Coronary artery (tissue), 2 donors: ENCODE measurements around the gene ACTN1.
A peak's percentile ranks its signal among the peaks of the same experiment; 100 is the strongest.

Experiments used
- DNase-seq: peaks from one replicate; pipeline ENCODE4 v3.0.0-alpha.2; 2017; ENCODE audit warnings: low spot score
- H3K27ac ChIP-seq, 2 donors: fragments of 200-600 bp; sonication (generic); one replicate each; pipeline ENCODE4 v1.5.1; 2016 to 2019
- H3K4me3 ChIP-seq: fragments of 200-600 bp; sonication (generic); 2 replicates; pipeline ENCODE4 v1.5.1; 2016; ENCODE audit warnings: mild to moderate bottlenecking, moderate library complexity
- TF ChIP-seq, protein P1 (sequence below): fragments of 200-600 bp; sonication (generic); IDR thresholded peaks from one replicate; pipeline ENCODE4 v1.5.1; 2019; ENCODE audit warnings: antibody characterized with exemption

The ACTN1 gene

DNA sequence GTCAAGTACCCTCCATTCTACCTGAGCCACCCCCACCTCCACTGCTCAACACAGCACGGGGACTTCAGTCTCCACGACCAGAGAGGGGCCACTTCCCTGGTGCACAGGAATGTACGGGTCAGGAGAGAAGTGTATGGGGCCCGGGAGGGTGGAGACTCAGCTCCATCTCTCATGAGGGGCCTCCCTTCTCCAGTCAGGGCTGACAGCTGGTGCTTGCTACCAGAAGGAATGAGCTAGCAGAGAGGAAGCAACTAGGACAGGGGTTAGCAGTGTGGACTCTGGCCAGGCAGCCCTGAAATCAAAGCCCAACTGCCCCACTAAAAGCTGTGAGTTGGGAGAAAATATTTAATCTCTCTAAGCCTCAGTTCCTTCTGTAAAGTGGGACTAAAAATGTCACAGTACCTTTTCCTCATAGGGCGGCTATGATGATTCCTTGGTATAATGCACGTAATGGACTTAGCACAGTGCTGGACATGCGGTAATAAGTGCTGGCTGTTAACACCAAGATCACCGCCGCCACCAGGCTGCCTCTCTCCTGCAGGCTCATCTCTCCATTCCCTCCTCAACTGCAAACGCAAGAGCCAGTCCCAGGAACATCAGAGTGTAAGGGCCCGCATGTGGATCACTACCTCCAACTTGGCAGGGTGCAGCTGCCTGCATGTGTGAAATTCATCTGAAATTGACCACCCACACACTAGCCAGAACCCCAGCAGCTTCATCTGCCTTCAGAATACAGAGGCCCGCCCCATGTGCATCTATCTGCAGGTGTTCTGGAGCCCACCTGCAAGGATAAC is 14.6 kb downstream of the ACTN1 start:
- H3K27ac ChIP-seq, result peak overlapping the region; percentile 70 to 85
- no peak for DNase-seq
- TF ChIP-seq, protein P1, sequence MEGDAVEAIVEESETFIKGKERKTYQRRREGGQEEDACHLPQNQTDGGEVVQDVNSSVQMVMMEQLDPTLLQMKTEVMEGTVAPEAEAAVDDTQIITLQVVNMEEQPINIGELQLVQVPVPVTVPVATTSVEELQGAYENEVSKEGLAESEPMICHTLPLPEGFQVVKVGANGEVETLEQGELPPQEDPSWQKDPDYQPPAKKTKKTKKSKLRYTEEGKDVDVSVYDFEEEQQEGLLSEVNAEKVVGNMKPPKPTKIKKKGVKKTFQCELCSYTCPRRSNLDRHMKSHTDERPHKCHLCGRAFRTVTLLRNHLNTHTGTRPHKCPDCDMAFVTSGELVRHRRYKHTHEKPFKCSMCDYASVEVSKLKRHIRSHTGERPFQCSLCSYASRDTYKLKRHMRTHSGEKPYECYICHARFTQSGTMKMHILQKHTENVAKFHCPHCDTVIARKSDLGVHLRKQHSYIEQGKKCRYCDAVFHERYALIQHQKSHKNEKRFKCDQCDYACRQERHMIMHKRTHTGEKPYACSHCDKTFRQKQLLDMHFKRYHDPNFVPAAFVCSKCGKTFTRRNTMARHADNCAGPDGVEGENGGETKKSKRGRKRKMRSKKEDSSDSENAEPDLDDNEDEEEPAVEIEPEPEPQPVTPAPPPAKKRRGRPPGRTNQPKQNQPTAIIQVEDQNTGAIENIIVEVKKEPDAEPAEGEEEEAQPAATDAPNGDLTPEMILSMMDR, result no peak
- H3K4me3 ChIP-seq, result peak overlapping the region; percentile 30

DNA sequence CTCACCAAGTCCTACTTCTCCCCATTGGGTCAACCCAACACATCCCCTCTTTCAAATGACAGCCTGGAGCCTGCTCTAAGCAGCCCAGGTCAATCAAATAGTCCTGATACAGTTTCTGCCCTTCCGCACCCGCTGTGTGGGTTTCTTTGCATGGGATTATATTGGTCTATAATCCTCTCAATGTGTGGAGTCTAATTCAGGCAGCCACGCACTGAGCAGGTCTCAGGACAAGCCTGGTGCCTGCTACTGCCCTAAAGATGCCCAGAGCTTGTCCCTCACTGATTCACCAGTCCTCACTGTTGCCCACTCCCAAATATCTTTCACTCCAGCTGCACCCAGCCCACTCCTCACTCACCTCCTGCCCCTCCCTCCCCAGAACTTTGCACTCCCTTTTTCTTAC is 16.4 kb downstream of the ACTN1 start:
- TF ChIP-seq, protein P1, result no peak
- DNase-seq, result no peak
- Histone ChIP-seq H3K4me3 (no peak overlapping the region), H3K27ac (peak overlapping the region; percentile 85 to 92)

DNA sequence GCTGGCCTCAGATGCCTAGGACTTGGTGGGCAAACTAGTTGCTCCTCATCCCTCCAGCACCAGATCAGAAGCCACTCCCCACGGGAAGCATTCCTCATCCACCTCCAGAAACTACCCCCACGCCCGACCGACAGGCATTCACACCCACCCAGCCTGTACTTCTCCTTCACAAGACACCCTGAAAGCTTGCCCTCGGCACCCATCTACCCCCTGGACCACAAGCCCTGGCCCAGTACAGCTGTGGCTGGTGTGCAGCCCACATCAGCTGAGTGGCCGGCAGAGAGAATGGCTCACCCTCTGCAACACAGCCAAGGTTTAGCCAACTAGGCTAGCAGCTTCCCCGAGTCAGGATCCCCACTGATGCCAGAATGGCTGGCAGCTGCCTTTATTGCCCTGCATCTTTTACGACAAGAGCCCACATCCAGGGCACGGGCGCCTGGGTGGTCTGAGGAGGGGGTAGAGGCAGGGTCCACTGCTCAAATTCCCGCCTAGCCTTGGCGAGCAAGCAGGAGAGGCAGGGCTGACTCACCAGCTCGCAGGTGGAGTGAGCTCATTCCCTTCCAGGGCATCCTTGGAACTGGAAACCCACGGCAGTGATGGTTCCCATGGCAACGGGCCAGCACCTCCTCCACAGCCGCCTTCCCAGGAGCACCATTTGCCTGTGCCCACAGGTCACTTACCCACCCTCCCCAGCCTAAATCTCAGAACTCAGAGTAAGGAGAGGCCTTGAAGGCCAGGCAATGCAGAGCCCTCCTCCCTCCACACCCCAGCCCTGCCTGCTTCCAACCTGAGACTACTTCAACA is 17.1 kb downstream of the ACTN1 start:
- no peak for DNase-seq
- TF ChIP-seq, protein P1, result no peak
- Histone ChIP-seq H3K4me3 (peak overlapping the region; percentile 43), H3K27ac (peak overlapping the region; percentile 85 to 92)

DNA sequence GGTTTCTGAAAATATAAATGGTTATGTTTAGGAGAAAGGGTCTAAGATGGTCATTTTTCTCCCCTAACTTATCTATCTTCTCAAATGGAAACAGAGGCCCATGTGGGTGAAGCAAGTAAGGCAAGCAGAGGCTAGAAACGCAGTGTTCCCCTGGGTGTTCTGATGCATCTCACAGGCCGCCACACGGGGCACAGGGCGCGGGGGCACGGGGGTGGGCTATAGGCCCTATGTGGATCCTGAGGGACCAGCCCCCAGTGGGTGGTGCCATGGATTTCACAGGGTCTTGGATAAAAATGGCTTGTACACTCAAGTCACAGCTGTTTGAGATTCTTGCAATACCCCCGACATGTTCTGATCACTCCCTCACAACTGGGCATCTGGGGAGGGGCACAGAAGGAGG is 17.7 kb downstream of the ACTN1 start:
- H3K4me3 ChIP-seq, result peak overlapping the region; percentile 43
- TF ChIP-seq, protein P1, result no peak
- DNase-seq, result no peak
- H3K27ac ChIP-seq, result peak overlapping the region; percentile 85 to 92

DNA sequence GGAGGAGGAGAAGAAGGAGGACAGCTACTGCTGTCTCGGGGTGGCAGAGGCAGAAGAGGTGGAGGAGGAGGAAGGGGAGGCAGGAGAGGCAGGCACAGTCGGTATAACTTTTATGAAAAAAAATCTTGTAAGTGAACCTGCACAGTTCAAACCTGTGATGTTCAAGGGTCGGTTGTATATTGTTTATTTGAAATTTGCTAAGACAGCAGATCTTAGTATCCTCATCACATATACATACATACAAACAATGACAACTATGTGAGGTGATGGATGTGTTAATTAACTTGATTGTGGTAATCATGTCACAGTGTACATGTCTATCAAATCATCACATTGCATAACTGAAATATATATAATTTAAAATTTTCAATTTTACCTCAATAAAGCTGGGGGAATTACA is 19.0 kb downstream of the ACTN1 start:
- no peak overlapping the region for H3K4me3 ChIP-seq
- TF ChIP-seq, protein P1, result no peak
- peak overlapping the region; percentile 87 to 92 for H3K27ac ChIP-seq
- no peak for DNase-seq

DNA sequence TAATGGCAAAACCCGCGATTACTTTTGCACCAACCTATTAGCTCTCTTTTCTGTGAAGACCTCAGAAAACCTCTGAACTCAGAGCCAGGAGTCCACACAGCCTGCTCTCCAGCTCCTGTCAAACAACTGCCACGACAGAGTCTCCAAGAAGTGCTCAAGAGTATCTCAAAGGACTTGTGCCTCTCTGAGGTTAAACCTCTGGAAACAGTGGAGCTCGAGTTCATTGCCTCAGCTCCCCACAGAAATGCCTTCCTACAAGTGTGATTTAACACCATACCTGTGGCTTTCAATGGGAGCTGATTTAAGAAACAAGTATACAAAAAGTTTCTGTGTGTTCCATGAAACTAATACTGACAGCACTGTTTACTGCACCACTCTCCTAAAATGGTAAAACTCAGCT is 20.1 kb downstream of the ACTN1 start:
- TF ChIP-seq, protein P1, result no peak
- Histone ChIP-seq H3K4me3 (peak overlapping the region; percentile 10), H3K27ac (peak overlapping the region; percentile 87 to 92)
- no peak for DNase-seq
